SU-DHL-6 (cell line): Measurements from ENCODE around the gene NINL.

Source experiments
- EZH2phosphoT487 ChIP-seq: fragments of 200-600 bp; sonication (generic), shearing (Covaris generic); conservative IDR thresholded peaks from 2 replicates; pipeline ENCODE4 v1.6.1; 2018; ENCODE audit warnings: mild to moderate bottlenecking, antibody characterized with exemption, low read length, moderate library complexity, mixed read lengths
- TF ChIP-seq, protein P1 (sequence below): fragments of 200-600 bp; sonication (generic); IDR thresholded peaks from one replicate; pipeline ENCODE4 v1.5.1; 2017; ENCODE audit warnings: antibody characterized with exemption, mild to moderate bottlenecking, low read length, moderate library complexity; ENCODE audit not compliant: insufficient read depth, poor library complexity, severe bottlenecking

DNA sequence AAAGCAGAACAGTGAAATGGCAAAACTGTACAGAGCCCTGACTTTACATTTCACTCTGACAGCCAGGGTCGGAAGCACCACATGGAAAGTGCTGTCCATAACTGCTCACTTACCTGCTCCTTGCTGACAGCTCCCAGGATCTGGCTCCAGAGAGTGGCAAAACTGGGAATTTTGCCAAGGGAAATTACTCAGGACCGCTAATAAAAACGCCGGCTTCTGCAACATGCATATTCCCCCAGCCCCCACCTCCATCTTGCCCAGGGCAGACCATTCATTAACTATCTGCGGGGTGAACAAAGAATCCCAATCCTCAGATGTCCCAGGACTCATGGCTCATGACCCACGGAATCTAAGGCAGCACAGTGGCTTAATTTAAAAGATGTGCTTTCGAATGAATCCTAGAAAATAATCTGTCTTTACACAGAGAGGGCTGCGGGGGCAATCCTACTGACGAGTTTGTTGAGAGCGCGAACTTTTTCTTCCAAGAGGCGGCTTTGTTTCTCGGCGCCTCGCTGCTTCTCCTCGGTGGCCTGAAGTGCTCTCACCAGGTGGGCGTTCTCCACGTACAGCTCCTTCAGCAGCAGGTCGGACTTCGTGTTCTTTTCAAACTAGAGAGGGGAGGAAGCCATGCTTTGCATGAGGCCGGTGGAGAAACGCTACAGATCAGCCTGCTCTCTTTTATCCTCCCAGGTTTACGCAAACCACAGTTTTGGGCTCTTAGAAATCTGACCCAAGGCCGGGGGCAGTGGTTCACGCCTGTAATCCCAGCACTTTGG, 132.1 kb downstream of the NINL start:
- TF ChIP-seq, protein P1, sequence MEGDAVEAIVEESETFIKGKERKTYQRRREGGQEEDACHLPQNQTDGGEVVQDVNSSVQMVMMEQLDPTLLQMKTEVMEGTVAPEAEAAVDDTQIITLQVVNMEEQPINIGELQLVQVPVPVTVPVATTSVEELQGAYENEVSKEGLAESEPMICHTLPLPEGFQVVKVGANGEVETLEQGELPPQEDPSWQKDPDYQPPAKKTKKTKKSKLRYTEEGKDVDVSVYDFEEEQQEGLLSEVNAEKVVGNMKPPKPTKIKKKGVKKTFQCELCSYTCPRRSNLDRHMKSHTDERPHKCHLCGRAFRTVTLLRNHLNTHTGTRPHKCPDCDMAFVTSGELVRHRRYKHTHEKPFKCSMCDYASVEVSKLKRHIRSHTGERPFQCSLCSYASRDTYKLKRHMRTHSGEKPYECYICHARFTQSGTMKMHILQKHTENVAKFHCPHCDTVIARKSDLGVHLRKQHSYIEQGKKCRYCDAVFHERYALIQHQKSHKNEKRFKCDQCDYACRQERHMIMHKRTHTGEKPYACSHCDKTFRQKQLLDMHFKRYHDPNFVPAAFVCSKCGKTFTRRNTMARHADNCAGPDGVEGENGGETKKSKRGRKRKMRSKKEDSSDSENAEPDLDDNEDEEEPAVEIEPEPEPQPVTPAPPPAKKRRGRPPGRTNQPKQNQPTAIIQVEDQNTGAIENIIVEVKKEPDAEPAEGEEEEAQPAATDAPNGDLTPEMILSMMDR: no peak
- TF ChIP-seq EZH2phosphoT487: no peak
